Neuronal stem cell (in vitro differentiated cells): Measurements from ENCODE around the gene FBXO27.

Source experiments
- DNase-seq: peaks from one replicate; pipeline ENCODE4 v3.0.0-alpha.2; 2013; ENCODE audit warnings: low spot score
- H2AFZ ChIP-seq: one replicate; pipeline ENCODE4 v1.6.1; 2013; ENCODE audit warnings: mild to moderate bottlenecking, low read length, inconsistent platforms
- H2AK5ac ChIP-seq: 2 replicates; pipeline ENCODE4 v1.6.1; 2013; ENCODE audit warnings: low read depth, mild to moderate bottlenecking, inconsistent platforms, low read length, moderate library complexity, mixed read lengths
- H2BK120ac ChIP-seq: 2 replicates; pipeline ENCODE4 v1.6.1; 2013; ENCODE audit warnings: low read depth, mild to moderate bottlenecking, inconsistent platforms, low read length, moderate library complexity, mixed read lengths
- H2BK12ac ChIP-seq: one replicate; pipeline ENCODE4 v1.6.1; 2013; ENCODE audit warnings: low read length, inconsistent platforms
- H2BK15ac ChIP-seq: 2 replicates; pipeline ENCODE4 v1.6.1; 2013; ENCODE audit warnings: mild to moderate bottlenecking, low read length, inconsistent platforms, mixed read lengths
- H2BK5ac ChIP-seq: one replicate; pipeline ENCODE4 v1.6.1; 2013; ENCODE audit warnings: inconsistent platforms, mild to moderate bottlenecking, low read length, moderate library complexity
- H3K14ac ChIP-seq: one replicate; pipeline ENCODE4 v1.6.1; 2013; ENCODE audit warnings: low read length, inconsistent platforms
- H3K18ac ChIP-seq: 2 replicates; pipeline ENCODE4 v1.6.1; 2013; ENCODE audit warnings: low read length, inconsistent platforms
- H3K23ac ChIP-seq: 2 replicates; pipeline ENCODE4 v1.6.1; 2013; ENCODE audit warnings: low read depth, mild to moderate bottlenecking, mixed read lengths, low read length, inconsistent platforms; ENCODE audit not compliant: poor library complexity
- H3K27ac ChIP-seq: replicated peaks from 3 replicates; pipeline ENCODE4 v1.5.1; 2013; ENCODE audit warnings: low read length, inconsistent platforms
- H3K27me3 ChIP-seq, 3 experiments: 2 replicates each; pipeline ENCODE4 v1.6.1; 2013; ENCODE audit warnings: low read length in 3 of 3, mild to moderate bottlenecking in 2 of 3, inconsistent platforms in 1 of 3, low read depth in 1 of 3, mixed read lengths in 1 of 3, moderate library complexity in 1 of 3; ENCODE audit not compliant: control insufficient read depth in 3 of 3, insufficient read depth in 3 of 3
- H3K36me3 ChIP-seq, 2 donors: replicated peaks in 1 of 2; 2 replicates each; pipeline ENCODE4 v1.6.1; 2013; ENCODE audit warnings: low read length in 2 of 2; ENCODE audit not compliant: control insufficient read depth in 2 of 2, insufficient read depth in 2 of 2
- H3K4ac ChIP-seq: 2 replicates; pipeline ENCODE4 v1.6.1; 2013; ENCODE audit warnings: inconsistent platforms, mild to moderate bottlenecking, low read length, moderate library complexity
- H3K4me1 ChIP-seq, 2 donors: 1 replicate in 1 of 2; 2 replicates in 1 of 2; pipeline ENCODE4 v1.6.1; 2013; ENCODE audit warnings: low read length in 2 of 2, low read depth in 1 of 2; ENCODE audit not compliant: control insufficient read depth in 2 of 2, insufficient read depth in 1 of 2
- H3K4me2 ChIP-seq: one replicate; pipeline ENCODE4 v1.6.1; 2013; ENCODE audit warnings: mild to moderate bottlenecking, low read length, inconsistent platforms; ENCODE audit not compliant: insufficient read depth, poor library complexity, severe bottlenecking
- H3K4me3 ChIP-seq, 2 donors: 2 replicates each; pipeline ENCODE4 v1.5.1; 2013; ENCODE audit warnings: low read length in 2 of 2, mild to moderate bottlenecking in 2 of 2, inconsistent platforms in 1 of 2, moderate library complexity in 1 of 2
- H3K79me1 ChIP-seq: one replicate; pipeline ENCODE4 v1.6.1; 2013; ENCODE audit warnings: low read depth, mild to moderate bottlenecking, inconsistent platforms, low read length, moderate library complexity
- H3K9ac ChIP-seq: one replicate; pipeline ENCODE4 v1.6.1; 2013; ENCODE audit warnings: mild to moderate bottlenecking, low read depth, low read length, inconsistent platforms; ENCODE audit not compliant: poor library complexity
- H3K9me3 ChIP-seq, 2 donors: replicated peaks in 1 of 2; 2 replicates each; pipeline versions ENCODE3 to v1.6.1; 2013; ENCODE audit warnings: low read length in 2 of 2, mild to moderate bottlenecking in 2 of 2, inconsistent platforms in 1 of 2, low read depth in 1 of 2, mixed read lengths in 1 of 2, moderate library complexity in 1 of 2; ENCODE audit not compliant: control insufficient read depth in 2 of 2, insufficient read depth in 1 of 2
- H4K8ac ChIP-seq: one replicate; pipeline ENCODE4 v1.6.1; 2013; ENCODE audit warnings: low read depth, mild to moderate bottlenecking, inconsistent platforms, low read length, moderate library complexity
- H4K91ac ChIP-seq: one replicate; pipeline ENCODE4 v1.6.1; 2013; ENCODE audit warnings: low read length, low read depth, mild to moderate bottlenecking, inconsistent platforms; ENCODE audit not compliant: poor library complexity
- WGBS, 2 donors: extraction: QIAGEN DNeasy Blood & Tissue Kit; methylation state at CpG; one replicate each; pipeline ENCODE4 v1.1.7; 2013; ENCODE audit warnings: missing lambda C conversion rate in 2 of 2, mixed read lengths in 1 of 2; ENCODE audit not compliant: insufficient read length in 2 of 2, insufficient replicate concordance in 1 of 2; ENCODE audit errors: extremely low coverage in 2 of 2; 5-methylcytosine and 5-hydroxymethylcytosine counted together

FBXO27 gene

DNA sequence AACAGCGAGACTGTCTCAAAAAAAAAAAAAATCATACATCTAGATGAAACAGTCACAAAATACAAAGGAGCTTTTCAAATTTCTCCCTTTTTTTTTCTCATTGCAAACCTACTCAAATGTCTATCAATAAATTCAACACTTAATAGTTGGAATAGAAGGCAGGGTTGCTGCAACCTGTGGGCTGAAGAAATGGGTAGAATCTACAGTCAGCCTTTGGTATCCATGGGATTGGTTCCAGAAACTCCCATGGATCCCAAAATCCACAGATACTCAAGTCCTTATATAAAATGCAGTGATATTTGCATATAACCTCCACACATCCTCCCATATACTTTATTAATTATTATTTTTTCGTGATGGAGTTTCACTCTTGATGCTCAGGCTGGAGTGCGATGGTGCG is 14.7 kb downstream of the FBXO27 start:
- H3K18ac ChIP-seq, result no peak overlapping the region
- H3K79me1 ChIP-seq, result no peaks in the 10 kb centered on the region
- H3K9me3 ChIP-seq, result no peaks in the 10 kb centered on the region
- no peak overlapping the region for H3K14ac ChIP-seq
- no peak overlapping the region for H2BK15ac ChIP-seq
- no peaks in the 10 kb centered on the region for H3K27me3 ChIP-seq
- no peak overlapping the region for H2AFZ ChIP-seq
- no peak overlapping the region for H2BK5ac ChIP-seq
- no CpG with 5 or more reads among the region's 4 CpGs for WGBS, 2 donors
- H4K8ac ChIP-seq, result no peak overlapping the region
- no peak overlapping the region for H3K4me3 ChIP-seq
- no peak overlapping the region for H3K4me2 ChIP-seq
- H3K36me3 ChIP-seq, result no peaks in the 10 kb centered on the region
- no peak for DNase-seq
- H3K27ac ChIP-seq, result no peak overlapping the region
- H3K23ac ChIP-seq, result no peak overlapping the region
- H3K4ac ChIP-seq, result no peak overlapping the region
- H2BK120ac ChIP-seq, result no peak overlapping the region
- H3K9ac ChIP-seq, result no peak overlapping the region
- H2BK12ac ChIP-seq, result no peak overlapping the region
- H3K4me1 ChIP-seq, result no peaks in the 10 kb centered on the region
- no peak overlapping the region for H2AK5ac ChIP-seq
- H4K91ac ChIP-seq, result no peak overlapping the region

DNA sequence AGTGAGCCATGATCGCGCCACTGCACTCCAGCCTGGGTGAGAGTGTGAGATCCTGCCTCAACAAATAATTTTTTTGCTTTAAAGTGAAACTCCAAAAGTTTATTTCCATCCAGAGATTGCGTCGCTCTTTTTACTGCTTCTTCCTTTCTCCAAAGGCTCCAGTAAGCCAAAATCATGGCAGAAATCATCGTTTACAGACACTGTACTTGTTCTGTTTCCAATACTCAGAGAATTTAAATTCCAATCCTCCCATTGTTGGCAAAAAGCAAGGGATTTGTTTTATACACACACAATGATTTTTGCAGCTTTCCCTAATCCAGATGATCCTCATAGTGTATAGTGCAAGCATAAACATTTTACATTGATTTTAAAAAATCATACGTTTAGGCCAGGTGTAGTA is 15.3 kb downstream of the FBXO27 start:
- Histone ChIP-seq H2BK15ac (no peak overlapping the region), H2BK120ac (no peak overlapping the region), H3K23ac (no peak overlapping the region), H2BK12ac (no peak overlapping the region), H3K9ac (no peak overlapping the region), H3K4me2 (no peak overlapping the region), H3K9me3 (no peaks in the 10 kb centered on the region), H3K4ac (no peak overlapping the region), H3K27ac (no peak overlapping the region), H3K14ac (no peak overlapping the region), H3K4me3 (no peak overlapping the region), H2AFZ (no peak overlapping the region), H2AK5ac (no peak overlapping the region), H3K18ac (no peak overlapping the region), H3K36me3 (no peaks in the 10 kb centered on the region), H3K79me1 (no peaks in the 10 kb centered on the region), H3K27me3 (no peaks in the 10 kb centered on the region), H4K8ac (no peak overlapping the region), H4K91ac (no peak overlapping the region), H3K4me1 (no peaks in the 10 kb centered on the region), H2BK5ac (no peak overlapping the region)
- no CpG with 5 or more reads among the region's 6 CpGs for WGBS, 2 donors
- DNase-seq, result no peak

DNA sequence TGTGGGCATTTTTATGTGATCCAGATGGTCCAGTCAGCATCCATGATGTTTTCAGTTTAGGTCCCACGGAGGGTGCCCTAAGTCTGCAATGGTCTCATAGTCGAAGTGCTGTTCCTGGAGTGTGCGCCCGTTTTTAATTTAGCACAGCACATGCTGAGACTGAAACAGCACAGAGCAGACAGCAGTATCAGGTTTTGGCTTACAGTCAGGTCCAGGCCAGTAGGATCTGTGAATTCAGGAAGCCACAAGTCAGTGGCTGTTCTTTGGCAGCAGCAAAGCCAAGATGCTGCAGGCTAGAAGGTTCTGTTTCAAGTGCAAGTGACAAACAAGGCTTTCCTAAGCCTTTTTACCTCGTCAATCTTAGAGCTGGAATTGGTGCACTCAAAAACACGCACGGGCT is 18.3 kb downstream of the FBXO27 start:
- no peak overlapping the region for H2AK5ac ChIP-seq
- no peak overlapping the region for H3K4ac ChIP-seq
- no peak overlapping the region for H3K27ac ChIP-seq
- H2BK120ac ChIP-seq, result no peak overlapping the region
- no peak overlapping the region for H4K91ac ChIP-seq
- no peak overlapping the region for H3K23ac ChIP-seq
- no peak overlapping the region for H3K9ac ChIP-seq
- H3K4me3 ChIP-seq, result no peak overlapping the region
- H2AFZ ChIP-seq, result no peak overlapping the region
- no peaks in the 10 kb centered on the region for H3K4me1 ChIP-seq
- H2BK12ac ChIP-seq, result no peak overlapping the region
- H2BK5ac ChIP-seq, result no peak overlapping the region
- H3K27me3 ChIP-seq, result no peaks in the 10 kb centered on the region
- DNase-seq, result no peak
- no peaks in the 10 kb centered on the region for H3K79me1 ChIP-seq
- no peaks in the 10 kb centered on the region for H3K9me3 ChIP-seq
- H4K8ac ChIP-seq, result peak overlapping the region; percentile 43
- no peak overlapping the region for H3K4me2 ChIP-seq
- no peak overlapping the region for H3K14ac ChIP-seq
- H2BK15ac ChIP-seq, result no peak overlapping the region
- no peak overlapping the region for H3K18ac ChIP-seq
- no peaks in the 10 kb centered on the region for H3K36me3 ChIP-seq
- WGBS, 2 donors, result no CpG with 5 or more reads among the region's 7 CpGs

DNA sequence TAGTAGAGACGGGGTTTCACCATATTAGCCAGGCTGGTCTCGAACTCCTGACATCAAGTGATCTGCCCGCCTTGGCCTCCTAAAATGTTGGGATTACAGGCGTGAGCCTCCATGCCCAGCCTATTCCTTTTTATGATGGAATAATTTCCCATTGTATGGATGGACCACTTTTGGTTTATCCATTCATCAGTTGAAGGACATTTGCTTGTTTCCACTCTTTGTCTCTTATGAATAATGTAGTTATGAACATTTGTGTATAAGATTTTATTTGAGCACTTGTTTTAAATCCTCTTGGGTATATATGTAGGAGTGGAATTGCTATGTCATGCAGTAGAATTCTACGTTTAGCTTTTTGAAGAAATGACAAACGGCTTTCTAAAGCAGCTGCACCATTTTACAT is 23.3 kb downstream of the FBXO27 start:
- no peaks in the 10 kb centered on the region for H3K79me1 ChIP-seq
- no peak overlapping the region for H3K4ac ChIP-seq
- H3K18ac ChIP-seq, result no peak overlapping the region
- no peaks in the 10 kb centered on the region for H3K36me3 ChIP-seq
- H3K27me3 ChIP-seq, result no peaks in the 10 kb centered on the region
- no peak overlapping the region for H3K4me3 ChIP-seq
- no peak overlapping the region for H2AK5ac ChIP-seq
- no peak for DNase-seq
- no peak overlapping the region for H2BK120ac ChIP-seq
- H2BK5ac ChIP-seq, result no peak overlapping the region
- H3K14ac ChIP-seq, result no peak overlapping the region
- H3K23ac ChIP-seq, result no peak overlapping the region
- WGBS, 2 donors, result no CpG with 5 or more reads among the region's 6 CpGs
- no peak overlapping the region for H2BK15ac ChIP-seq
- H4K8ac ChIP-seq, result no peak overlapping the region
- no peak overlapping the region for H2AFZ ChIP-seq
- no peak overlapping the region for H2BK12ac ChIP-seq
- no peak overlapping the region for H3K27ac ChIP-seq
- no peaks in the 10 kb centered on the region for H3K4me1 ChIP-seq
- no peak overlapping the region for H4K91ac ChIP-seq
- no peaks in the 10 kb centered on the region for H3K9me3 ChIP-seq
- H3K9ac ChIP-seq, result no peak overlapping the region
- no peak overlapping the region for H3K4me2 ChIP-seq
